Activated gamma-delta T cell treated with Interleukin-2 at 50 U/mL for 16 hours (primary cell): ENCODE results near the gene FOXN3.

Experiments
- DNase-seq: peaks from one replicate; pipeline ENCODE4 v3.0.0-alpha.2; 2020

Gene FOXN3

GRCh38 chr14:89243741-89244140 is 173.3 kb downstream of the FOXN3 start:
- no peak for DNase-seq

DNA sequence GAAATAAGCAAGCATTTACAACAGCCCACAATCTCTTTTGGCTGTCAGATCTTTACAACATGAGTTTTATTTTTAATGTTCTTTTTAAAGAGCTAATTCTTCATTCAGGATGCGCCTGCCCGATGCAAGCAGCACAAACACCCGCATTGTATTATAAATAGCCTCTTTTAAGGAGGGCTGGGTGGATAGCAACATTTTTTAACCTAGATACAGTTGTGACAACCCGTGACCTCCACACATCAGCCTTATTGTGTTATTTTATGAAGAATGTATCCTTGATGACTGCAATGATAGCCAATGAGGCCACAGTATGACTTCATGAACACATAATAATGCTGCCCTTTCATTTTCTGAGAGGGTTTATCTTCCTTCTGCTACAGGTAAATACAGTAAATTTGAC is 173.7 kb downstream of the FOXN3 start:
- no peak for DNase-seq

DNA sequence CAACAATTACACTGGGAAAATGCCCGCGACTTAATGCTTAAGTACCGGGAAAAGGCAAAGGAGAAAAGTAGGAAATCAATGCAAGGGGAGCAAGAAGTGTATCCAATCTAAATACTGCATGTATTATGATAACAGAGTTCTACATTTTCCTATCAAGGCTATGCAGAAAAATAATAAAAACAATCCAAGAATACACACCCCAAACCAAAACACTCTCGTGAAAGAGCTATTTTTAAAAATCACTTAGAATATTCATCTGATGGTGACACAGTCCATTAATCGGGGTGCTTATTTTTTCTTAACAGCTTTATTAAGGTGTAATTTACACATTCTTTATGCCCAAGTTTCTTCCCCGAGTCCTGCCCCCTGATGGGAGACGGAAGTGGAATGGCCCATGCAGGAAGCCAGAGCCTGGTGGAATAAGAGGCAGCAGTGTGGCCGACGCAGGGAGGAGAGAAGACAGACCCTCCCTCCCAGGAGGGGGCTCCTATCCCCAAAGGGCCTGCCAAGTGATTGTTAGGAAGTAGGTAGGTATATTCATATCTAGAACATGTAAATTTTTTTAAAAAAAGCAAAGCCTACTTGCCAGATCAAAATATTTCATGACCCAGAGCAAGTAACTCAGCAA is 174.3 kb downstream of the FOXN3 start:
- DNase-seq, result no peak

GRCh38 chr14:89241934-89242651 is 174.9 kb downstream of the FOXN3 start:
- DNase-seq, result no peak

DNA sequence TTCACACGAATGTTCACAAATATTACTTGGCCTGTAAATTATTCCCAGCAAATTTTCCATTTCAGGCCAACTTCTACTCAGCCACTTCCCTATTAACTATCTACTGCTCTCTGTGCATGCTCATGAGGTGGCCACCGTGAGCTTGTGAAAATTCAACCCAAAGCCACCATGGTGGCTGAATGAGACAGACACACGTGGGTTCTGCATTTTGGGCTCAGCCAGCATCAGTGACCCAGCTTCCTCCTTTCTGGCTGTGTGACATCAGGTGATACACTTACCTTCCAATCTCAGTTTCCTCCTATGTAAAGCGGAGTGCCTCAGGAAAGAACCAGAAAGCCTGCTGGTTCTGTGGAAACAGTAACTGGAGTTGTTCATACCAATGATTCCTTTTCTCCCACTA is 175.8 kb downstream of the FOXN3 start:
- no peak for DNase-seq

DNA sequence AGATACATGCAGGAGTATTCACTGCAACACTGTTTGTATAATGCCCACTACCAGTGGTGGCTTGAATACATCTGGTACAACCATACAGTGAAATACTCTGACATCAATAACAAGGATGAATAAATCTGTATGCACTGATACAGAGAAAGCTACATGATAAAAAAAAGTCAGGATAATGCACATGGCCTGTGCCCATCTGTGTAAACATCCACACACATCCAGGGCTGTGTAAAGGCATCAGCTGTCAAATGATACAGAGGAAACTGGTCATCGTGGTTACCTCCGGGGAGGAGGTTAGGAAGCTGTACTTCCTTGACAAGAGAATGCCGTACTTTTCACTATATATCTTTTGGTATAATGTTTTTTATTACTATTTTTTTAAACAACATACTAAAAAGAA is 176.6 kb downstream of the FOXN3 start:
- no peak for DNase-seq

DNA sequence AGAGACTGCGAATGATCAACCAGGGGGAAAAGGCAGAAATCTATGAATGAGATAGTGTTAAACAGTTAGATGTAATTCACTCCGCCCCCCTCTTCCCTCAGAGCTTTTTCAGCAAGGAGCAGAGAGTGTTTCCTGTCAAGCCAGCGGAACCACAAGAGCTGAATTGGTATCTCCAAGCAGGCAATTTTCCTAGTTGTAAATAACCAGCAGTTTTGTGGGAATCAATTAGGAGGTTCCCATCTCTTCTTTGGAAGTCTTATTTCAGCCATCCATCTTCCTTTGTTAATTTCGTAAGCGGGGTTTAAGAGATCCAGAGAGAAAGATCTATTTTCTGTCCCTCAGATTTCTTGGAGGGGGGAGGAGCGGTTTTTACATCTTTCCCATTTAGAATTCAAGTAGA is 178.0 kb downstream of the FOXN3 start:
- DNase-seq, result no peak

- no peak for DNase-seq
Measured at GRCh38 chr14:89237921-89238529, 179.0 kb downstream of the FOXN3 start.

GRCh38 chr14:89236851-89237250 is 180.2 kb downstream of the FOXN3 start:
- DNase-seq, result no peak

- no peak for DNase-seq
Measured at GRCh38 chr14:89233184-89233583, 183.8 kb downstream of the FOXN3 start.

DNA sequence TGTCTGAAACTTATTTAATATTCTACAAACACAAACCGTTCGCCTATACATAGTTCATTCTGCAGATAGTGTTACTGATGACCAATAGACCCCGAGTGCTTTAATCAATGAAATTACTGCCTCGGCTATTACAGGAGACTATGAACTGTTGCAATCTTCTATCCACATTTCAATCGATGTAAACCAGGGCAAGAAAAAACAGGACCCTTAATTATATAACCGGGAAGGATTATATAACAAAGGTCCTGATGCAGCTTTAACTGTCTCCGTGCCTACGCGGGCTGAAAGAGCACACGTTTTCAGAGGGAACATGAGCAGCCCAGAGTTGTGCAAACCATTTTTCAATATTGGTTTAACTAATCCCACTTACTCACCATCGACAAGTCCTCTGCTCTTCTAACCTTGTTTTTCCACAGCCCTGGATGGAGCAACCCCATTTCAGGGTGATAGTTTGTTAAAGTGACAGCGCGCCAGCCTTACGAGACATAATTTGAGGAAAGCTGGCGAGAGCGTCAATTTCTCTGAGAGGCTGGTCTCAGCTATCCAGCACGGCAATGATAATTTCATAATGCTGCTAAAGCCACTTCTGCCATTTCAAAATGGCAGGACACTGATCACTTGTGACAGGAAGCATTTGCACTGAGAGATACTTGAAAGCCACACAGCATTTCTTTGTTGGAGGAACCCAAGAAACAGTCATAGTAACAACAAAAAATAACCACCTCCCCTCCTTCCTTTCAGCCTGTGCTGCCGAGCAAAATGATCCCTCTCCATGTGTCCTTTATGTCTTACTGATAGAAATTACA is 184.6 kb downstream of the FOXN3 start:
- DNase-seq, result no peak

GRCh38 chr14:89231426-89232113 is 185.5 kb downstream of the FOXN3 start:
- DNase-seq, result no peak

- DNase-seq, result no peak
Measured at GRCh38 chr14:89228921-89229639, 188.0 kb downstream of the FOXN3 start.

DNA sequence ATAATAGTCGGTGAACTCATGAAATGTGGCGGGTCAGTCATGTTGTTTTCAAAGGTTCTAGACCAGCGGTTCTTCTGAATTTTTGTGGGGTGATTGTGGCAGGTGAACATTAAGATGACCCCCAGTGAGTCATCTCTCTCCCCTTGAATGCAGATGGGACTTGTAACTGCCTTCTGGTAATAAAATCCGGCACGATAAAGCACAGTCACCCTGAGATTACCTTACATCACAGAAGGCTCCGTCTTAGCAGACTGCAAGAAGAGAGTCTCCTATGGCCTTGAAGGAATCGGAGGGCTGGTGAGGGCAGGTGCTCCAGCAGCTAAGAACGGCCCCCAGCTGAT is 189.6 kb downstream of the FOXN3 start:
- no peak for DNase-seq

GRCh38 chr14:89226801-89227495 is 190.1 kb downstream of the FOXN3 start:
- no peak for DNase-seq

GRCh38 chr14:89225607-89226006 is 191.4 kb downstream of the FOXN3 start:
- DNase-seq, result no peak

- no peak for DNase-seq
Measured at GRCh38 chr14:89221109-89221810, 195.8 kb downstream of the FOXN3 start.

DNA sequence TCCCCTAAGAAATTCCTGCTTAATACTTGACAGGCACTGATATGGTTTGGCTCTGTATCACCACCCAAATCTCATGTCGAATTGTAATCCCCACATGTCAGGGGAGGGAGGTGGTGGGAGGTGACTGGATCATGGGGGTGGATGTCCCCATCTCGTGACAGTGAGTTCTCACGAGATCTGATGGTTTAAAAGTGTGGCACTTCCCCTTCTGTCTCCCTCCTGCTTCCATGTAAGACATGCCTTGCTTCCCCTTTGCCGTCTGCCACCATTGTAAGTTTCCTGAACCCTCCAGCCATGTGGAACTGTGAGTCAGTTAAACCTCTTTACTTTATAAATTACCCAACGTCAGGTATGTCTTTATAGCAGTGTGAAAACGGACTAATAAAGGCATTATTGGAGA is 198.0 kb downstream of the FOXN3 start:
- DNase-seq, result no peak

- no peak for DNase-seq
Measured at GRCh38 chr14:89217891-89218290, 199.1 kb downstream of the FOXN3 start.

- no peak for DNase-seq
Measured at GRCh38 chr14:89215531-89215930, 201.5 kb downstream of the FOXN3 start.

DNA sequence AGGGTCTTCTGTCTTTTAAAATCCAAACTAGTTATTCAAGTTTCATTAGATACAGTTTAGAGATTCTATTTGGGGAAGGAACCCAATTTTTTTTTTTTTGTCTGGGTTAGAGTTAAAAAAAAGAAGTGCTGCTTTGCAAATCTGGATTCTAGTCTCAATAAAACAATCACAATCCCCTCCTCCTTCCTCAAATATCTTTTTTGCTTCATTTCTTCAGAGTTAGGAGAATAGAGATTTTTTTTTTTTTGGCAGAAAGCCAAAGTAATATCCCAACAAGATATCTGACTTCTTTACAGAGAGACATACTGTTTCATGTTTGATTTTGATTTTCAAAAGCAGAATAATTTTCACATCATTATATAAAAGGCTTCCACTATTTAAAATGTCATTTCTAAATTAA is 201.9 kb downstream of the FOXN3 start:
- no peak for DNase-seq
